NCI-H1930 (cell line): Measurements from ENCODE around the gene FHIP1B.
"Not testable (repeated sequence)": the region's sequence is repeated elsewhere in the genome, so short reads cannot be mapped to it uniquely, and the experiment has no call there.

Experiments used
- DNase-seq, 2 experiments: peaks; one replicate each; lab custom pipeline; 2025; lab: John Stamatoyannopoulos, UW

Gene FHIP1B

DNA sequence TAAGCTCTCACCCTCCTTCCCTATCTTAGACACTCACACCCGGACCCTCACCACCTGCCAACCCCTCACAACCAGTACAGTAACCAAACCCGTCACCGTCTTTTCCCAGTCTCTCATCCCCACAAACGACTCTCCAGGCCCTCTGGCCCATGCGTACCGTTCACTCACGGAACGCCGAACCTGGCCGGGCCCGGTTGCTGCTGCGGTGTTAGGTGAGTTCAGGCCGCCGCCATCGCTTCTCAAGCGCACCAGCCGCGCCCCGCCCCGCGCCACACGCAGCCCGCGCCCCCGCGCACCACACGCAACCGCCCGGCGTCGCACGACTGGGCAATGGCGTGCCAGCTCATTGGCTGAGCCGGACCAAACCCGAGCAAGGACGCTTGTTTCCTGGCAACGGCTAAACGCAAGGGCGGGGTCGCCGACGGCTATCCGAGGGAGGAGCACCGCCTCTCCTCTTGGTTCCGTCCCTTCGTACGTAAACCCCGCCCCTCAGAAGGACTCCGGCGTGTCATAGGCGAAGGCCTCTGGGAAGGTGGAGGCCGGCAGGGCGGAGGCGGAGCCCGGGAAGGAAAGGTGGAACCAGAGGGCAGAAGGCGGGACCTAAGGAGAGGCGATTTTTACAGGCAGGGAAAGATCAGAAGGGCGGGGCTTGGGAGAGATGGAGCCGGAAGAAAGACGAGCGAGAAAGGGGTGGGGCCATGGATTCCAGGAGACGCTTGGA is at the start of gene FHIP1B:
FHIP1B (minus strand) TSS at position 250 of the 721 bp plus-strand sequence. CDS start 10,120 bp downstream, outside the sequence.
- peak; percentile 99 to 100 for DNase-seq

DNA sequence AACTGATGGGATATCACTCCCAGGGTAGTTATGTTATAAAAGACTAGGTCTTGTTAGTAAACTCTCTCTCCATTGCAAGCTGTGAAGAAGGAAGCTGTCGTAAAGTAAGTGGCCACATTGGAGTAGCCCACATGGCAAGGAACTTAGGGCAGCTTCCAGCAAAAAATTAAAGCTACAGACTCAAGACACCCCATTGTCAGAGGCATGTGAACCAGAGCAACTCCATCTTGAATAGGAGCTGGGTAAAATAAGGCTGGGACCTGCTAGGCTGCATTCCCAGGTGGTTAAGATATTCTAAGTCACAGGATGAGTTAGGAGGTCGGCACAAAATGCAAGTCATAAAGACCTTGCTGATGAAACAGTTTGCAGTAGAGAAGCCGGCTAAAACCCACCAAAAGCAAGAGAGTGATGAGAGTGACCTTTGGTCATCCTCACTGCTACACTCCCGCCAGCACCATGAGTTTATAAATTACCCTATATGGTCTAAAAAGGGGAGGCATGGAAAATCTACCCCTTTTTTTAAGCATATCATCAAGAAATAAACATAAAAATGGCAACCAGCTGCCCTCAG is 49.1 kb upstream of the FHIP1B start:
- no peak for DNase-seq

DNA sequence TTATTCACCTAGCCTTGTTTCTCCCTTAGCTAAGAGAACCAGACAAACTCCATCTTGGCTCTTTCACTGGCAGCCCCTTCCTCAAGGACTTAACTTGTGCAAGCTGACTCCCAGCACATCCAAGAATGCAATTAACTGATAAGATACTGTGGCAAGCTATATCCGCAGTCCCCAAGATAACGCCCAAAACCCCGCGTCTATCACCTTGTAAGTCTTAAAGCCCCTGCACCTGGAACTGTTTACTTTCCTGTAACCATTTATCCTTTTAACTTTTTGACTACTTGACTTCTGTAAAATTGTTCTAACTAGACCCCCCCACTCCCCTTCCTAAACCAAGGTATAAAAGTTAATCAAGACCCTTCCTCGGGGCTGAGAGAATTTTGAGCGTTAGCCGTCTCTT is 46.4 kb upstream of the FHIP1B start:
- not testable (repeated sequence) for DNase-seq

DNA sequence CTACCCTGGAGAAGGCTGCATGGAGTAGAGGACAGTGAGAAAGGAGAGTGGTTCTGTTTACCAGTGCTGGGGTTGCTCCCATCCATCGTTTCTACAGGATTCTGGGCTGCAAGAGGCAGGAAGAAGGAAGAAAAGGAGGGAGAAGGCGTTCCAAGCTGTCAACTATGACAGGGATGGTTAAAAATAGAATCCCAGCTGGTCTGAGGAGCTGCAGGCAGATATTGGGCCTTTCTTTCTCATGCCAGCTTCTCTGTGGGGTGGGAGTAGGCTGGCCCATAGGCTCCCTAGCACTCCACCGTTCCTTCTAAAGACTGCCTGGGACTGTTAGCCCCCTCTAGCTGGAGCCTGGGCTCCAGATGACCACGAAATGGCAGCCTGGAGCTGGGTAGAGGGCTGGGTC is 38.8 kb upstream of the FHIP1B start:
- no peak for DNase-seq

DNA sequence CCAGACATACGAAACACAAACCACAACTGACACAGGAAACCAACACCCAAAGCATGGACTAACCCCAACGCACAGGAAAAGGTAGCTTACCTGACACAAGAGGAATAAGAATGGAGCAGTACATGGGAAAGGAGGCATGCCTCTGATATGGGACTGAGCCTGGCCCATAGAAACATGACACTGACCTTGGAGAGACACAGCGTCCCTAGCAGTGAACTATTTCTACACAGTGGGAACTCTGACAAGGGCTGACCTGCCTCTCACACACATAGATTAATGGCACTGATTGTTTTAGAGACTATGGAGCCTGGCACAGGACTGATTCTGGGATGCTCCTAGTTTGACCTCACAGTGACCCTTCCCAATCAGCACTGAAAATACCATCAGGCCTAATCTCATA is 37.2 kb upstream of the FHIP1B start:
- DNase-seq: no peak

DNA sequence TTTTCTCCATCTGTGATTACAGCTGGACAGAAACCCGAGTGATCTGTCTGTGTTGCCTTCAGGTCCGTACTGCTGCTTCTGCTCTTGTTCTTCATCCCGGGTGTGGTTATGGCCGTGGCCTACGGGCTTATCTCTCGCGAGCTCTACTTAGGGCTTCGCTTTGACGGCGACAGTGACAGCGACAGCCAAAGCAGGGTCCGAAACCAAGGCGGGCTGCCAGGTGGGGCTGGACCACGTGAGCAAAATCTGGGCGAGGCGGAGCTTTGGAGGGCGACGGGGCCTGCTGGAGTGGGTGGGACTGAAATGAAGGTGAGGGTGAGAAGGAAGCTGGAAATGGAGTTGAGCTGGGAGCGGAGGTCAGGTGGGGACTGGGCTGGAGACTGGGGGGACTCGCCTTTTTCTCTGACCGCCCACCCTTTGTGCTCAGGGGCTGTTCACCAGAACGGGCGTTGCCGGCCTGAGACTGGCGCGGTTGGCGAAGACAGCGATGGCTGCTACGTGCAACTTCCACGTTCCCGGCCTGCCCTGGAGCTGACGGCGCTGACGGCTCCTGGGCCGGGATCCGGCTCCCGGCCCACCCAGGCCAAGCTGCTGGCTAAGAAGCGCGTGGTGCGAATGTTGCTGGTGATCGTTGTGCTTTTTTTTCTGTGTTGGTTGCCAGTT is 36.3 kb upstream of the FHIP1B start:
- no peak for DNase-seq

DNA sequence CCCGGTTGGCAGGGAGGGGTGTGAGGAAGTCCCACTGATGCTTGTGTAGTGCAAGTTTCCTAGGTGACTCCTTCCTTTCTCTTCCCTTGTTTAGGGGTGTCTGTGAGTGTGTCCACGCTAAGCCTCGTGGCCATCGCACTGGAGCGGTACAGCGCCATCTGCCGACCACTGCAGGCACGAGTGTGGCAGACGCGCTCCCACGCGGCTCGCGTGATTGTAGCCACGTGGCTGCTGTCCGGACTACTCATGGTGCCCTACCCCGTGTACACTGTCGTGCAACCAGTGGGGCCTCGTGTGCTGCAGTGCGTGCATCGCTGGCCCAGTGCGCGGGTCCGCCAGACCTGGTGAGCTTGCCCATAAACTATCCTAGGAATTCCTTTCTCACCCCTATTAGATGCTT is 35.6 kb upstream of the FHIP1B start:
- no peak for DNase-seq

DNA sequence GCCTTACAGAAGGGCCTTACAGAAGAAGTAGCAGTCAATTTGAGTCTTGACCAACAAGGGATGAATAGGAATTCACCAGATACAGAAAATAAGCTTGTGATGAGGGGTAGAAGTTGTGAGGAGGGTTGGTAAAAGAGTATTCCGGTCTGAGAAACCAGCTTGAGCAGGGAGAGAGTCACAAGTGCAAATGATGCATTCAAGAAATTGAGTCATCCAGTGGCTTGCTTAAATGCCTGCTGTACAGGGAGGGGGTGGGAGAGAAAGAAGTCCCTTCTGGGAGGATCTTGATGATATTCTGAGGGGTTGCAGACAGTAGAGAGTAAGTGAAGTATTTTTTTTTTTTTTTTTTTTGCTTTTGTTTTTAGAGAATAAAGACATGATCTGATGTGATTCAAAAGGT is 34.4 kb upstream of the FHIP1B start:
- DNase-seq: no peak

DNA sequence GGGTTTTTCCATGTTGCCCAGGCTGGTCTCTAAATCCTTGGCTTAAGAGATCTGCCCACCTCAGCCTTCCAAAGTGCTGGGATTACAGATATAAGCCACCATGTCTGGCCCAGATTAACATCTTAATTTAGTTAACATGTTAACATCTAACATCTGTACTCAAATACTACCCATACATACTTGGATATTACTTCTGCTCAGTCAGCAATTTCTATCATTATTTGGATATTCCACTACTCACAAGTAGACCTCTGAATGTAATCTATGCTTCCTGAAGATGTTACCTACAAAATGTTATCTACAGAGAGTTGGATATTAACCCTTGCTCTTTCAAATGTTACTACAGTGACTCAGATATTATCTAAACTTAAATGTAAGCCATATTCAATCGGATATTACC is 29.2 kb upstream of the FHIP1B start:
- DNase-seq: no peak

DNA sequence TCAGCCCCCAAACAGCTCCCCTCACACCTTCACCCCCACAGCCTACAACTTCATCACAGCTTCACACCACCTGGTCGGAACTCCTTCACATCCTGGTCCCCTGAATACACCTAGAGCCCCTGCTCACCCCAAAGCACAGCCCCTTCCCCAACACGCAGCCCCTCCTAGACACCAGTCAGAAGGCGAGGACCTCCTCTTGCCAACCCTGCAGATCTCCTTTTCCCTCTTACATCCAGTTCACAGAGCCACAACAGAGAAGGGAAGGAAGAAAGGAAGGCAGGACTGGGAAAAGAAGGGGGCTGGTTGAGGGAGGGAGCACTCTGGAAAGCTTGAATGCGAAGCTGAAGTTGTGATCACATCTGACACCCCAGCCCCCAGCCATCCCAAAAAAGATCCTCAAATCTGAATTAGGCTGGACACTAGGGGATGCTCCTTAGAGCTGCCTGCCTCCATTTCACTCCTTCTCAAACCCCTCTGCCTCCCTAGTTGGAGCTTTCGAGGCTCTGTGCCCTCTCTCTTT is 25.8 kb upstream of the FHIP1B start:
- DNase-seq: no peak

DNA sequence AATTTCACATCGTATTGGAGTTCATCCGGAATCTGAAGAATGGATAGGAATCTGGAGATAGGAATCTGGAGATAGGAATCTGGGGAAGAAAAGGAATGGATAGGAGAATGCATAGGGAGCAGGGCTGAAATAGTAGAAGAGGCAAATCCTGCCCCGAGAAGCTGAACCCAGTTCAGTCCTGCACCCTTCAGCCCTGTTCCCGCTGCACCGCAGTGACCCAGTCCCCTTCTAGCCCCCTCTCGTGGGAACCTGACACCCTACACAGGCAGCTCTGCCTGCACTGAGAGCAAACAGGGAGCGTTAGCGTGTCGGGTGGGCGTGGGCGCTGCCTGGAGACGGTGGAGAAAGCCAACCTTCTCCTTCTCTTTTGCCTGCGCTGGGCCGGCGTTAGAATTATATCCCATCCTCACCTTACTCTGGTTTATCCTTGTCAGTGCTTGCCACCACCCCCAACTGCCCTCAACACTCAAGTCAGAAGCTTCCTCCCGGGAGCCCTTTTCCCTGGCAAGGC is 24.2 kb upstream of the FHIP1B start:
- no peak for DNase-seq

DNA sequence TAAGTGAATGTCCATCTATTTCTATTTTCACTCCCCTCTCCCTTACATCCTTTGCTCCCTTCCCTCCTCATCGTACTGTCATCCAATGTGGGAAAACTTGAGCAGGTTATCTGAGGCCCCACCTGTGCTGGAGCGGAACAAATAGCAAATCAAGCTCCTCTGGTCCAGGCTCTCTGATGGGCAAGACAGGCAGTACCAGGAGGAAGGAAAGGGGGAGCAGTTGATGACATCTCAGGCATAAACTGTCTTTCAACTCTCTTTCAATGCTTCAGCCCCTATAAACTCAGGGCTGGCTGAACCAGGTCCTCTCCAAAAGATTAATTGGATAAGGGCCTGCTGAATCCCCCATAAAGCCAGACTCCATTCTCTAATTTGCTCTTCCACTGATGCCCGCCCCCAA is 23.7 kb upstream of the FHIP1B start:
- no peak for DNase-seq

DNA sequence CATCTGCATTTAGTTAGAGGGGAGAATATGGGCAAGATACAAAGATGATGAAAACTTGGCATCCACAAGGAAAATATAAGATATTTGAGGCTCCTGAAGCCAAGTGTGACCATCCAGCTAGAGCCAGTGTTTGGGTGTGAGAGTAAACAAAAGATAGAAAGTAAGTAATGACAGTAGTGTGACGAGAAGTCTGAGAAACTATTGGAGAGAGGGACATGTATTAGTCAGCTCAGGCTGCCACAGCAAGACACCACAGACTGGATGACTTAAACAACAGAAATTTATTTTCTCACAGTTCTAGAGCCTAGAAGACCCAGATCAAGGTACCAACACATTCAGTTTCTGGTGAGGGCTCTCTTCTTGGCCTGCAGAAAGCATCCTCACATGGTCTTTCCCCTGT is 18.8 kb upstream of the FHIP1B start:
- DNase-seq: no peak

DNA sequence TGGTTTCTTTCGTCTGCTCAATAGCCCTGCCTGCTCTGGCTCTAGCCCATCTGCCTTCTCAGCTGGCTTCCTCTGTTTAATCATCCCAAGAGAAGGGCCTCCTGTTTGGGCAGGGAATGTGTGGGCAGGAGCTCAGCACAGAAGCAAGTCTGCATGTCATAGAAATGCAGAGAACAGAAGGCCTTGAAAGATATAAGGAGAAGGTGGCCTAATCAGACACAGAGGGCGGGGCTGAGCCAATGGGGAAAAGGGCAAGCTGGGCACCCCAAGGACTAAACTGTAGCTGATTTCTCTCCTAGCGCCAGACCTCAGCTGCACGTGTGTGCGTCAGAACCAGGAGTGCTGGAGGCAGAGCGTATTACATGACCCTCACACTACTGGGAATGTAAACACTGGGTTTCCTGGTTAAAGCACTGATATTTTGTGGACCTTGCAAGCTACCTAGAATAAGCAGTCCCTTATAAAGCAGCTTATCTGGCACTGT is 17.6 kb upstream of the FHIP1B start:
- no peak for DNase-seq

DNA sequence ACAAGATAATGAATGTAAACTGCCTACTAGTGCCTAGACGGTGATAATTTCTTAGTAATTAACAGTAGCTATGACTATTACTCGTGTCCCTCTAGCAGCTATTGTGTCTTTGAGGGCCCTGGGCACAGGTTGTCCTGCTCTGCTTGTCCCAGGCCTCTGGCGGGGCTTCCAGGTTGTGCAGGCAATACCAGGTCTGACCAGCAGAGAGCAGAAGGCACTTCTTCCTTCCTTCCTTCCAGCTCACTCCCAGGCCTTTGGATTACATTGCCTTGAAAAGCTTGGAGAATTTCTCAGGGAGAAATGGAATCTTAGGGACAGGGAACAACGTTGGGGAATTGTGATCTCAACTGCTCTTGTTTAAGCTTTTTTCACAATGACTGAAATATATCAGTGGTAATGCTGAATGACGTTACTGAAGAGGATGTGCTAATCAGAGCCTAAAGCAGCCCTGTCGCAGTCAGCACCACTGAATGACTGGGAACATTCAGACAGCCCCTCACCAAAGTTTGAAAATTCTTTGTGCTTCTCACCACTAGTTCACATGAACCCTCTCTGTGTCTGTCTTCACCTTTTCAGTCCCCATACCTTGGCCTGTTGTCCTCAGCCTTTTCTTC is 16.8 kb upstream of the FHIP1B start:
- DNase-seq: peak in 1 of 2 experiments; percentile 50

DNA sequence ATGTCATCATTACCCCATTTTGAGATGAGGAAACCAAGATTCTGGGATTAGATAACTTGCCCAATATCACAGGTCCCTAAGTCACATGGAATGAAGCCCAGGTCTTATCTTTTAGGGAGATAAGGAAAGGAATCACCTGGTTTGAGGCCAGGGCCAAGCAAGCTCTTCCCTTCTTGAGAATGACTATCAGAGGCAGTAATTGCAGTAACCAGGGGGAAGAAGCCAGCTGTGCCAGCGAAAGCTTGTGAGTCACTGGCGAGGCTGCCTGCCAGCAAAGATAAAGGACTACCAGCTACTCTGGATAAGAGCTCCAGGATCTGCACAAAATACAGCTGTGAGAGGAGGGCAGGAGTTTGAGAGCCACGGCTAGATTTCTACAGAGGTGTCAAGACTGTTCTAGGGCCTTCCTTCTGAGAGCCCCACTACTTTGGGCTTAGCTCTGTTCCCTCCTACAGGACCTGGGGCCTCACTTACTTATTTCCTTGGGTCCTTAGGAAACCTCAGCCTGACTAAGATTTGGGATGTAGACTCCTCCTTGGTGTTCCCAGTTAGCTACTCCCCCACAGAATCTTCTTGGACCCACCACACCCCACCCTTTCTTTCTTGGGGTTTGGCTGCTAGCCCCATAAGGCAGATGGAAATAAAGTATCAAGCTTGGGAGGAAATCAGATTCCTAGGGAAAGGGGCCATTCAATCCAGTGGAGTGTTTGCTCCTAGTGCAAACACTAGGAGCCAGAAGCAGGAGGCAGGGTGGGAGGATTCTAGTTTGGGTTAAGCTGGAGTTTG is 15.5 kb upstream of the FHIP1B start:
- DNase-seq: no peak

DNA sequence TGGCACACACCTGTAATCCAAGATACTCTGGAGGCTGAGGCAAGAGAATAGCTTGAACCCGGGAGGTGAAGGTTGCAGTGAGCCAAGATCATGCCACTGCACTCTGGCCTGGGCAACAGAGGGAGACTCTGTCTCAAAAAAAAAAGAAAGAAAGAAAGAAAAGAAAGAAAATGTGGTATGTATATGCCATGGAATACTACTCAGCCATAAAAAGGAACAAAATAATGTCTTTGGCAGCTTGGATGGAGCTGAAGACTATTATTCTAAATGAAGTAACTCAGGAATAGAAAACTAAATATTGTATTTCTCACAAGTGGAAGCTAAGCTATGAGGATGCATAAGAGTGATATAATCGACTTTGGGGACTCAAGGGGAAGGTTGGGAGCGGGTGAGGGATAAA is 14.5 kb upstream of the FHIP1B start:
- DNase-seq: not testable (repeated sequence)

DNA sequence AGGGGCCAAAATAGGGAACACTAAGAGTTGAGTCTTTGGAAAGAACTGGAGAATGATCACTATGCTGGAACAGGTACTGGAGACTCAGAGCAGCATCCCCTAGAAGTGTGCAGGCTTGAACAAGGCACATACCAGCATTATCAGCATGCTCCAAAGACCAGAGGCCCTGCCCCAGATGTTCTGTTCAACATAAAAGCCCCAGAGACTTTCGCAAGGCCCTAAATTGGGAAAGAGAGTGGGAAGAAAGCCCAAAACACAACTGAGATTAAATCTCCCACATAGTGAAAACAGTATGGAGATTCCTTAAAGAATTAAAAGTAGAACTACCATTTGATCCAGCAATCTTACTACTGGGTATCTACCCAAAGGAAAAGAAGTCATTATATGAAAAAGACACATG is 13.8 kb upstream of the FHIP1B start:
- no peak for DNase-seq

DNA sequence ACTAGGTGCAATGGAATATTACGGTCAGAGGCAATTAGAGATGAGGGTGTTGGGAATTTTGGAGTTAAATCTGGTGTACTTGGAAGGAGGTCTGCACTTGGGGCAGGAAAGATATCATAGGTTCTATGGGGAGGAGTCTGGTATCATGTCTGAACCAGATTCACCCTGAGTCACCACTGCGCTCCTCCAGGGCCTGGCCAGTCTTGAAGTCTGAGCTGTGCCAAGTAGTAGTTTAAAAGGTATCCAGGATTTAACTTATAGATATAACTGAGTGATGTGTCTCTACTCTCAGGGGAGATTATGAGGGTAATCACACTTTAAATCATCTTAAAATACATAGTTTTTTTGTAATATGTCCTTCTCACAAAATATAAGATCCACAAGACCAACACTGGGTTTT is 11.1 kb upstream of the FHIP1B start:
- DNase-seq: no peak

DNA sequence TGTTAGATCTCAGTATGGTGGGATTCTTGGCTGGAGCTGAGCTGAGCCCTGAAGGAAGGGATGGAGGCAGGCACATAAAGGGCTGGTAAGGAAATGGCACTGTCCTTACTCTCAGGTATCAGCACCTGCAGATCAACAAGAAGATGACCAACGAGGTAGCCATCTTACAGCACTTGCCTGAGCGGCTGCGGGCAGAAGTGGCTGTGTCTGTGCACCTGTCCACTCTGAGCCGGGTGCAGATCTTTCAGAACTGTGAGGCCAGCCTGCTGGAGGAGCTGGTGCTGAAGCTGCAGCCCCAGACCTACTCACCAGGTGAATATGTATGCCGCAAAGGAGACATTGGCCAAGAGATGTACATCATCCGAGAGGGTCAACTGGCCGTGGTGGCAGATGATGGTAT is 6.9 kb upstream of the FHIP1B start:
- DNase-seq: no peak

DNA sequence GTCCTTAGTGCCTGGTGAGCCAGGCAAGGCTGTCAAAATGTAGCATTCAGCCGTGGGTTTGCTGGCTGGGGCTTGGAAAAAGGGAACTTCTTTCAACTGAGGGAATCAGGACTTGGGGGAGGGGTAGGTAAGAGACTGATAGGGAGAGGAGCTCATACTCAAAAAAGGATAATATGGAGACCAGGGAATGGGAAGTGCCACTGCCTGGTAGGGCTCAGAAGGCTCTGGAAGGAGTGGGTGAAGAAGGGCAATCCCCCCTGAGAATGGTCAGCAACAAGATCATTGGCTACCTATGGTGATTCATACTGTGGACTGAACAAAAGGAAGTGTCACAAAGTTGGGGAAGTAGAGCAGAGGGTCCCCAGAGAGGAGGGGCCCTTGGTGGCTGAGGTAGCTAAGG is 6.3 kb upstream of the FHIP1B start:
- no peak for DNase-seq

DNA sequence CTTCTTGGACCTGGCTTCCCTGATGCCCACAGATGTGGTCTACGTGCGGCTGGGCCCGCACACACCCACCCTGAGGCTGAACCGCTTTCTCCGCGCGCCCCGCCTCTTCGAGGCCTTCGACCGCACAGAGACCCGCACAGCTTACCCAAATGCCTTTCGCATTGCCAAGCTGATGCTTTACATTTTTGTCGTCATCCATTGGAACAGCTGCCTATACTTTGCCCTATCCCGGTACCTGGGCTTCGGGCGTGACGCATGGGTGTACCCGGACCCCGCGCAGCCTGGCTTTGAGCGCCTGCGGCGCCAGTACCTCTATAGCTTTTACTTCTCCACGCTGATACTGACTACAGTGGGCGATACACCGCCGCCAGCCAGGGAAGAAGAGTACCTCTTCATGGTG is 5.7 kb upstream of the FHIP1B start:
- DNase-seq: no peak
